ENCODE measurements around the gene WNT7B.
A peak's percentile ranks its signal among the peaks of the same experiment; 100 is the strongest.
"Not testable (repeated sequence)": the region's sequence is repeated elsewhere in the genome, so short reads cannot be mapped to it uniquely, and the experiment has no call there.

The WNT7B gene

GRCh38 chr22:46007848-46008261 is 30.9 kb upstream of the WNT7B start:
- DNase-seq = no peak

- no peak for DNase-seq
Observed at GRCh38 chr22:46007003-46007847, 30.3 kb upstream of the WNT7B start.

GRCh38 chr22:46006379-46007002 is 29.5 kb upstream of the WNT7B start:
- peak; percentile 49 for DNase-seq

- not testable (repeated sequence) for DNase-seq
Observed at GRCh38 chr22:46005116-46005705, 28.2 kb upstream of the WNT7B start.

- DNase-seq = no peak
Observed at GRCh38 chr22:46004105-46004866, 27.3 kb upstream of the WNT7B start.

GRCh38 chr22:46003271-46004091 is 26.5 kb upstream of the WNT7B start:
- no peak for DNase-seq

- no peak for DNase-seq
Observed at GRCh38 chr22:46002757-46003270, 25.9 kb upstream of the WNT7B start.

- no peak for DNase-seq
Observed at GRCh38 chr22:46001426-46002106, 24.6 kb upstream of the WNT7B start.

GRCh38 chr22:46001046-46001425 is 24.1 kb upstream of the WNT7B start:
- no peak for DNase-seq

GRCh38 chr22:46000081-46001027 is 23.4 kb upstream of the WNT7B start:
- no peak for DNase-seq

- no peak for DNase-seq
Observed at GRCh38 chr22:45999379-45999971, 22.5 kb upstream of the WNT7B start.

GRCh38 chr22:45998638-45999378 is 21.8 kb upstream of the WNT7B start:
- DNase-seq = no peak

- DNase-seq = no peak
Observed at GRCh38 chr22:45997777-45998637, 21.0 kb upstream of the WNT7B start.

GRCh38 chr22:45997077-45997776 is 20.3 kb upstream of the WNT7B start:
- DNase-seq = peak; percentile 77

- DNase-seq = no peak
Observed at GRCh38 chr22:45996241-45997076, 19.5 kb upstream of the WNT7B start.

GRCh38 chr22:45995405-45996101 is 18.6 kb upstream of the WNT7B start:
- DNase-seq = no peak
